Measurements from ENCODE around the gene AHI1.
"Not testable (repeated sequence)": the region's sequence is repeated elsewhere in the genome, so short reads cannot be mapped to it uniquely, and the experiment has no call there.

The AHI1 gene

DNA sequence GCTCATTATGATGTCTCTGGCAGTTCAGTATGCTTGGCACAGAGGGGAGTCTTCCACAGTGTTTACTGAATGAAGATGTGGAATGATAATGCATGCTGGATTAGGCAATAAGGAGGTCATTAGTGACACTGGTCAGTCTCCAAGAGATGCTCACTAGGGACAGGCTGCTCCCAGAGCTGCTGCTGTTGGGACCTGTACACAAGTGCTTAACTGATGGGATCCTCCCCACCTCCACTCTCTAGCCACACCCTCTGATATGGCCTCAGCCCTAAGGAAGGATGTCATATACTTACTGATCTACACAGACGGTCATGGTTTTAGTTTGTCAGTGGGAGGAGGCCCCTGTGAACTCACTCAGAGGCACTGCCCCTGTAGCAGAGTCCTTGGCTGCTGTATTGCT is 243.1 kb downstream of the AHI1 start:
- DNase-seq: no peak

DNA sequence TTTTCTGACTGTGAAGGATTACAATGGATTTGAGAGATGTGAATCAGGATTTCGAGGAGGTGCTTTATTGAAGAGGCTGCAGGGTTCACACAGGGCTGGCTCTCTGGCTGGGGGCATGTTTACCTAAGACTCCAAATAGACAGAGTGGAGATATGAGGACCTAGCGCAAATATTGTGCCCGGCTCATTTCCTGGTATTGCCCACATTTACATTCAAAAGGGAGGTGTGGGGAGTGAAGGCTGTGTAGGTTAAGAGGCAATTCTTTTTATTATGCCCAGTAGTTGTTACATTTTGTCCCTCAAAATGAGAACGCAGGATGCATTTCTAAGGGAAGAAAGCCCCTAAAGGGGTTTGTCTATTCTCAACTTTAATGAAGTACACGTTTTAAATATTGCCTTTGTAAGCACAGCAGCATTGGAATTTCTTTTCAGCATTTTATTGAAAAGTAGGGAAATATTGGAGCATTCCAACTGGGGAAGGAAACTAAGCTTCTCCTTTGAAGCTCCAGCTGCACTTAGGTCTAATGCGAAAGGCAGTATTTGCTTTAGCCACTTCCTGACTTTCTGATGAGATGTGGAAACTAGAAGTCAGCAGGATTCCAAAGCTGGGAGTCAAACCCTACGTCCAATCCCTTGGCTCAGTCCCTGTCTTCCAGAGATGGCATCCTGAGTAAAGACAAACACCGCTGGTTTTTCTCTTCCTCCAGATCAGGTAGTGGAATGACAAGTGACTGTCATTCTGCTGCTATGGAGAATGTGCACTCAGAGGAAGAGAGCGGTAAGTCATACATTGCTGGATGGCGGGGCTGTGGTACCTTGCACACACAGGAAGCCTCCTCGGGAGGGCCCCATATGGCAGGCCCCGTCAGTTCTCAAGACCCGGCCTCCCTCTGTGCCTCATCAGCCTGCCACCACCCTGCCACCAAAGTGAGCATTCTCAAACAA is 245.8 kb downstream of the AHI1 start:
- DNase-seq: no peak

DNA sequence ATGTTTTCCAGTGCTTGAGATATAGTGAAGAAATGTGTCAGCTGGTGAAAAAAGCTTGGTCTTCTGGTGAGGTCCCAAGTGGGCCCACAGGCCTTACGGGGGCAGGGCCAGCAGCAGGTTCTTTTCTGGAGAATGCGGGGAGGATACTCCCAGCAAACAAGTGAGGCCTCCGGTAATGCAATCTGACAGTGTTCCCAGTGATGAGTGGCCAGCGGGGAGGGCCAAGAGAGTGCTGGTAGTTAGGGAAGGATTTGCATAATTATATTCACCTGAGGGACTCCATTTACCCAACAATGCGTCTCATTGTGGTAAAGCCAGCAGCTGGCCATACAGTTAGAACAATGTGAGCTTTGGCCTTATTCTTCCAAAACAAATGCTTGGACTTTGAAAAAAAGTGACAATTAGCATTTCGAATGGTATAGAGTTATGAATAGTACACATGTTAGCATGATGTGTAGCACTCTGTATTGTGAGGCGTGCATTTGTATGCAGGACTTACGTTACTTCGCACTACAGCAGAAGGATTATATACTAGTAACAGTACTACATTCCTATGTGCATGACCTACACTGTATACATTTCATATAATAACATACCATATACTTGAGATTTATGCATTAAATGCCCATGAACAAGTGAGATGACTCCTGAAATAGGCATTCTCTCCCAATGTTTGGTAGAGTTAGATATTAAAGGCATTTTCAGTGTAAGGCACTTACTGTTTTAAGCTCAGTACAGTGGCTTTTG is 246.6 kb downstream of the AHI1 start:
- DNase-seq: no peak

DNA sequence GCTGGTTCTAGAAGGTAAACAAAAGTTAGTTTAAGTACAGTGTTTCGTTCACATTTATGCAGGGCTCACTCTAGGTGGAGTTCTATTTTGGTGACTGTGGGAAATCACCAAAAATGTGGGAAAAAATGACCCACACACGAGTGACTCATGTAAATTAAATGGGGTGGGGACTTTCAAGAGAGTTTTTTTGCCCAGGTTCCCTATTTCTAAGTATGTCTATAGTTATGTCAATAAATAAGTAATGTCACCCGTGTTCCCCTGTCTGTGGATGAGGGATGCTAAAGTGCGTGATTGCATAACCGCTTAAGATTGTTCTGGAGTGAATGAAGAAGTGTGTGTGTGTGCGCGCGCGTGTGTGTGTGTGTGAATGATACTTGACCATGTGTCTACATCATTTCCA is 247.3 kb downstream of the AHI1 start:
- no peak for DNase-seq

DNA sequence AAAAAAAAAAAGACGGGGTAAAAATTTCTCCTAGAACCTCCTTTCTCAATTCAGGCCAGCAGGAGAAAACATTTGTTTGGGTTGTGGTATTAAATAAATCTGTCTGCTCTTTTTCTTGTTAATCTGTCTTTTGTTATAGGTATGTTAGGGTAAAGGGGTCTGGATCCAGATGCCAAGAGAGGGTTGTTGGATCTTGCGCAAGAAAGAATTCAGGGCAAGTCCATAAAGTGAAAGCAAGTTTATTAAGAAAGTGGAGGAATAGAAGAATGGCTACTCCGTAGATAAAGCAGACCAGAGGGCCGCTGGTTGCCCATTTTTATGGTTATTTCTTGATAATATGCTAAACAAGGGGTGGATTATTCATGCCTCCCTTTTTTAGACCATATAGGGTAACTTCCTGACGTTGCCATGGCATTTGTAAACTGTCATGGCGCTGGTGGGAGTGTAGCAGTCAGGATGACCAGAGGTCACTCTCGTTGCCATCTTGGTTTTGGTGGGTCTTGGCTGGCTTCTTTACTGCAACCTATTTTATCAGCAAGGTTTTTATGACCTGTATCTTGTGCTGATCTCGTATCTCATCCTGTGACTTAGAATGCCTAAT is 251.0 kb downstream of the AHI1 start:
- DNase-seq: not testable (repeated sequence)

DNA sequence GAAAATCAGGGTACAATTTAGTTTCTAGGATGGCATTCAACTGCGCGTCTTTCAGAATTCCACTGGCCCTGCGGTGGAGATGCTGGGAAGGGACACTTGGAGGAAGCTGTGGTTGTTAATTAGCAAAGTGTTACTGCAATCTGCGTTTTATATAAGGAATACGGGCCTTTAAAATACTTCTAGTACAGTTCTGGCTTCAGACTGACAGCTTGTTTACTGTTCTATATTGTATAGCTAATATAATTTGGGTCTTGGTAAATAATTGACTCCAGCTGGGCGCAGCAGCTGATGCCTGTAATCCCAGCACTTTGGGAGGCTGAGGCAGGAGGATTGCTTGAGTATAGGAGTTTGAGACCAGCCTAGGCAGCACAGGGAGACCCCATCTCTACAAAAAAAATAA is 252.7 kb downstream of the AHI1 start:
- no peak for DNase-seq

DNA sequence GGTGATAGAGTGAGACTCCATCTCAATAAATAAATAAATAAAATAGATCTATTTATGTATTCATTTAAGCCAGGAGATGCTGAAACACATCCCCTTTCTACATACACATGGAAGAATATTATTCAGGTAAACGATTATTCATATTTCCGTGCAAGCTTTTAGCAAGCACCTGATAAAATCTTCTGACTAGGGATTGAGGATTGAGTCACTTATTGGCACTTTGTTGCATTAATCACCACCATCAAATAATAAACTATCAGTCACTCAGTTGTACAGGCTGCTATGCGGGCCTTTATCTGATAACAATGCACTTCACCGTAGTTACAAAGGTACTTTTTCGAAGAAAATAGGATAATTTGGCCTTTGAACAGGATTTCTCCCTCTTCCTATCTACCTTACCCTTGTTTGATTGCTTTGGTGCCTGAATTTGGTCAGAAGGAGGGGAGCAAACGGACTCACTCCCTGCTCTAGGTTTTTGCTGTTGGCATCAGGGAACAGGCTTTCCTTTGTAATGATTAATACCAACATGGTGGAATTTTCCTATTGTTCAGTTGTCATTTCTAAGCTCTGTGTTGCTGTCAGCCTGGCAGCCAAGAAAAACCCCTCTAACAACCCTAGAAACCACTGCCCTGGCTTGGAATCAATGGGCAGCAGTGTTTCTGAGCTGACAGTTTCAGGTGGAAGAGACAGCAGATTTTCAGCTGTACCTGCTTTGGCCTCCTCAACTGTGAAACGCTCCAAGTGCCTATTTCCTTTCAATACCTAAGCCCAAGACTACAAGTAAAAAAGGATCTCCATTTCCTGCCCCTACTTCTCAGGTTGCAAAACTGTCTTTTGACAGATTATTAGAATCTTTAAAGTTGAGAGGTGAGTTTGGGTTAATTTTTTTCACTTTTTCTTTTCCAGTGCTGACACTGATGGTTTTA is 253.4 kb downstream of the AHI1 start:
- no peak for DNase-seq

DNA sequence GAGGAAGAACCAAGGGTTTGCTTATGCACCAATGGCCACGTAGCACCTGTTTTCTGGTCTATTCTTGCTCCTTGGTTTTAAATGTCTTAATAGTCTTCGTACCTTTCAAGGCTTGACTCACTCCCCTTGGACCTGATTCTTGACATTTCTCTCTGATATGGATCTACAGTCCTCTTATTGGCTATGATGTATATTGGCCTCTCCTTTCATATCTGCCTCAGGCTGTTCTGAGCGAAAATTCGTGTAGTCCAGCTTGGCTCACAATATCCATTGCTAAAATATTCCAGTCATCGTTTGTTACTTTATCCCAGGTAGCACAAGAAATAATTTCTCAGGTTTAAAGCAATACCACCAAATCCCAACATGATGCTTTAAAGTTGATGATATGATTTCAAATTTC is 256.8 kb downstream of the AHI1 start:
- no peak for DNase-seq

DNA sequence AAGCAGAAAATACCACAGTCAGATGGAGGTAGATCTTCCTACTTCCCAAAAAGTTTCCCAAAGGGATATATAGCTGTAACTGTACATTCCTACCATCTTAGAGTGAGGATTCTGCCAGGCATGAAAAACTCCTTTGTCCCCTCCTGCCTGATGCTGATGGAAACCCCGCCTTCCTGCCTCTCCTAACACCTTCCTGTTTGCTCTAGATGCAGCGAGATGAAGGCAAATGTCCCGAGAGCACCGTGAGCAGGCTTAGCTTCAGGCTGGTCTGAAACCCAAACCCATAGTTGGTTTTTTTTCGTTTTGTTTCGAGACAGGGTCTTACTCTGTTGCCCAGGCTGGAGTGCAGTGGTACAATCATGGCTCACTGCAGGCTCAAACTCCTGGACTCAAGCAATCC is 260.8 kb downstream of the AHI1 start:
- DNase-seq: no peak

DNA sequence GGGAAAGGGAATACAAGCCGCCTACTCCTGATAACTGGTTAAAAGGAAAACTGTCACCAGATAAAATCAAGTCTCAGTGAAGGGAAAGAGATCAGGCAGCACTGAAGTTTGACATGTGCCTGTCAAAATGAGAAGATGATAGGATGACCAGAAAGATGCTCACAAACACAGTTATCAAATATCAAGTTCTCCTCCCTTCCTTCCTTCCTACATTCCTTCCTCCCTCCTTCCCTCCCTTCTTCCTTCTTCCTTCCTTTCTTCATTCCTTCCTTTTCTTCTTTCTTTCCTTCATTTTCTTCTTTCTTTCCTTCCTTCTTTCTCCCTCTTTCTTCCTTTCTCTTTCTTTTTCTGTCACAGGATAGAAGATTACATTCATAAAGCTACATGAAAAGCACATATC is 261.2 kb downstream of the AHI1 start:
- DNase-seq: no peak

DNA sequence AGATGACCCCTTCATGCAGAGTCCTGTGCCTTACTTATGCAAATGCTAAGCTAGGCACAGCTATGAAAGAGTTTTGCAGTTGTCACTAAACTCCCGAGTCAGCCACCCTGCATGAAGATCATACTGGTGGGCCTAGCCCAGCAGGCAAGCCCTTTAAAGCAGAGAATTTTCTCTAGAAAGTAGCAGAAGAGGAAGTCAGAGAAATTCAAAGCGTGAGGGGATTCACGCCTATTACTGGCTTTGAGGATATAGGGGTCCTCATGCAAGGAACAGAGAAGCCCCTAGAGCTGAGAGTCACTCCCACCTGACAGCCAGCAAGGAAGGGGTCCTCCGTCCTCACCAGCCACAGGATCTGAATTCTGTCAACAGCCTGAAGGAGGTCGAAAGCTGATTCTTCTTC is 261.8 kb downstream of the AHI1 start:
- no peak for DNase-seq

DNA sequence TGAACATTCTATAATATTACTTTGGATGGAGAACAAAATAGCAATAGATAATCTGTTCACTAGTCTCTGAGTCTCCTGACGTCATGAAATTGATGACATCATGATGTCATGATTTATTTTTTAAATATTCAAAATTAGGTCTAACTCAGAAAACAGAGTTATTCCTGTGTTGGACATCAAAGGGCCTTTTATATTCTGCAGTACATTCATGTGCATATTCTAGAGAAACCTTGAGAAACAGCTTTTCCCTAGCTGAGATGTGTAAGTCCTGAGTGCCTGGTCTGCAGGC is 263.1 kb downstream of the AHI1 start:
- no peak for DNase-seq

DNA sequence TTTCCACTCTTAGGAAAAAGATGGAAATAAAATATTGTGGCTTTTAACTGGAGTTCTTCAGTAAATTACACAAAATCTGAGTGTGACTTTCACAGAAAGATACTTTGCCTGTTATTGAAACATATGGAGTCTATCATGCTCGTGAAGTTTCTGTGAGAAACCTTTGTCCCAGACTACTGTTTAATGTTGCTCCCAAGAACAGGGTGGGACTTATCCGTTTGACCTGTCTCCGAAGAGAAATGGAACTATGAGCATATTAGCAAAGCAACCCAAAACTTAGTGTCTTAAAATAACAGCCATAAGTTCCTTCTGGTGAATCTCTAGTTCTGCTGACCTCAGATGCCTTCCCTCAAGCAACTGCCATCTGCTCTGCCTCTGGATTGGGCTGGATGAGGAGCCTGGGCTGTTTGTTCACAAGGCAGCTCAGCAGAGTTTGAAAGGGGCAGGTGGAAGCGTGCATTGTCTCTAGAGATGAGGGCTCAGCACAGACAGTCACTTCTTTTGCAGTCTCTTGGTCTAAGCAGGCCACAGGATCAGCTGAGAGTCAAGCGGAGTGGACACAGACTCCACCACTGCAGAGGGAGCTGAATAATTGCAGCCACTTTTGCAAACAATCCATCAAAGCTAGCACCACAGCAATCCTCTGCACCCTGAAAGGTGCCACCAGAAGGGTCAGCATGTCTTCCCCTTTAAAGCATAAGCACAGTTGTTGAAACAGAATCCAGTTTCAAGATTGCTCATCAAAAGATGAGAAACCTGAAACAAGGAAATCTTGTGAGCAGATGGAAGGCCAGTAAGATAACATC is 263.7 kb downstream of the AHI1 start:
- DNase-seq: no peak
